IMR-90 (cell line): ENCODE measurements around the gene EGFL8. TPM values are rescaled to one million over a fixed set of nuclear protein-coding genes. Genes with fewer than 3 reads are reported as not detected.

Experiments used
- ATAC-seq: fragments of 200-7000 bp; cut with Tn5 transposase; 2 replicates; pipeline ENCODE4 v1.9.1; 2020; ENCODE audit warnings: low read depth, mild to moderate bottlenecking, moderate library complexity
- BruUV-seq: library from RNA; stranded (reverse); fragments of 400-500 nt; replicated peaks from 2 replicates; lab custom pipeline; 2021; lab: Mats Ljungman, UMichigan
- CTCF ChIA-PET: fragments of 300-600 bp; formaldehyde crosslinking; extraction: SDS; loops from one replicate; lab custom pipeline; 2021; ENCODE audit warnings: antibody characterized with exemption; lab: Yijun Ruan, JAX
- POLR2A ChIA-PET: fragments of 300-600 bp; sonication (Branson Sonifier 250); formaldehyde crosslinking; loops from one replicate; lab custom pipeline; 2022; ENCODE audit warnings: antibody characterized with exemption; ENCODE audit not compliant: unreplicated experiment; lab: Charles Lee
- DNase-seq: peaks from one replicate; pipeline ENCODE4 v3.0.0; 2013
- H2AFZ ChIP-seq: replicated peaks from 2 replicates; pipeline ENCODE3; 2013; ENCODE audit warnings: low read length, mild to moderate bottlenecking; ENCODE audit not compliant: poor library complexity
- H2AK5ac ChIP-seq: 2 replicates; pipeline ENCODE4 v1.6.1; 2013; ENCODE audit warnings: low read depth, low read length, inconsistent platforms
- H2AK9ac ChIP-seq: replicated peaks from 2 replicates; pipeline ENCODE3; 2013; ENCODE audit warnings: mild to moderate bottlenecking, low read depth, low read length, moderate library complexity; ENCODE audit not compliant: poor library complexity
- H2BK120ac ChIP-seq: 2 replicates; pipeline ENCODE4 v1.6.1; 2013; ENCODE audit warnings: low read depth, low read length, inconsistent platforms
- H2BK15ac ChIP-seq: 3 replicates; pipeline ENCODE4 v1.6.1; 2013; ENCODE audit warnings: low read depth, low read length, inconsistent platforms
- H2BK20ac ChIP-seq: 2 replicates; pipeline ENCODE4 v1.6.1; 2013; ENCODE audit warnings: low read depth, mild to moderate bottlenecking, inconsistent platforms, low read length, moderate library complexity
- H2BK5ac ChIP-seq: 2 replicates; pipeline ENCODE4 v1.6.1; 2013; ENCODE audit warnings: mild to moderate bottlenecking, low read depth, low read length, inconsistent platforms; ENCODE audit not compliant: poor library complexity, severe bottlenecking
- H3K14ac ChIP-seq: replicated peaks from 2 replicates; pipeline ENCODE4 v1.6.1; 2013; ENCODE audit warnings: low read depth, low read length, inconsistent platforms
- H3K18ac ChIP-seq: 2 replicates; pipeline ENCODE4 v1.6.1; 2013; ENCODE audit warnings: low read depth, low read length, control low read depth
- H3K23ac ChIP-seq: 2 replicates; pipeline ENCODE4 v1.6.1; 2013; ENCODE audit warnings: low read depth, low read length, inconsistent platforms
- H3K27ac ChIP-seq: 2 replicates; pipeline ENCODE4 v1.5.1; 2013; ENCODE audit warnings: mild to moderate bottlenecking, control low read depth, low read length; ENCODE audit not compliant: insufficient read depth
- H3K27me3 ChIP-seq: 2 replicates; pipeline ENCODE4 v1.6.1; 2013; ENCODE audit warnings: low read length; ENCODE audit not compliant: control insufficient read depth, insufficient read depth
- H3K36me3 ChIP-seq: 2 replicates; pipeline ENCODE4 v1.6.1; 2013; ENCODE audit warnings: low read length, mixed read lengths; ENCODE audit not compliant: control insufficient read depth, insufficient read depth
- H3K4ac ChIP-seq: 2 replicates; pipeline ENCODE4 v1.6.1; 2013; ENCODE audit warnings: low read depth, low read length, inconsistent platforms
- H3K4me1 ChIP-seq: 2 replicates; pipeline ENCODE4 v1.6.1; 2013; ENCODE audit warnings: low read length, mixed read lengths; ENCODE audit not compliant: control insufficient read depth, insufficient read depth
- H3K4me2 ChIP-seq: 2 replicates; pipeline ENCODE4 v1.6.1; 2013; ENCODE audit warnings: low read depth, mild to moderate bottlenecking, control low read depth, low read length, moderate library complexity
- H3K4me3 ChIP-seq: 2 replicates; pipeline ENCODE4 v1.5.1; 2013; ENCODE audit warnings: low read depth, mild to moderate bottlenecking, control low read depth, low read length, moderate library complexity; ENCODE audit not compliant: insufficient read depth
- H3K56ac ChIP-seq: 2 replicates; pipeline ENCODE4 v1.6.1; 2013; ENCODE audit warnings: low read length, inconsistent platforms; ENCODE audit not compliant: insufficient read depth; ENCODE audit errors: extremely low read depth
- H3K79me1 ChIP-seq, 2 experiments: 2 replicates each; pipeline ENCODE4 v1.6.1; 2013; ENCODE audit warnings: low read length in 2 of 2, inconsistent platforms in 1 of 2, low read depth in 1 of 2
- H3K9ac ChIP-seq: 2 replicates; pipeline ENCODE4 v1.6.1; 2013; ENCODE audit warnings: low read depth, low read length, control low read depth
- H3K9me1 ChIP-seq: 2 replicates; pipeline ENCODE4 v1.6.1; 2013; ENCODE audit warnings: low read length, inconsistent platforms; ENCODE audit not compliant: insufficient read depth
- H3K9me3 ChIP-seq: 2 replicates; pipeline ENCODE4 v1.6.1; 2013; ENCODE audit warnings: low read length; ENCODE audit not compliant: control insufficient read depth, insufficient read depth
- H4K20me1 ChIP-seq: 2 replicates; pipeline ENCODE4 v1.6.1; 2013; ENCODE audit warnings: low read length, inconsistent platforms; ENCODE audit not compliant: insufficient read depth
- H4K5ac ChIP-seq: 2 replicates; pipeline ENCODE4 v1.6.1; 2013; ENCODE audit warnings: mild to moderate bottlenecking, low read depth, low read length, control low read depth
- H4K8ac ChIP-seq, 2 experiments: 2 replicates each; pipeline ENCODE4 v1.6.1; 2013; ENCODE audit warnings: low read depth in 2 of 2, low read length in 2 of 2, control low read depth in 1 of 2, inconsistent platforms in 1 of 2
- H4K91ac ChIP-seq: 2 replicates; pipeline ENCODE4 v1.6.1; 2013; ENCODE audit warnings: low read depth, low read length, inconsistent platforms; ENCODE audit not compliant: insufficient read depth
- BHLHE40 ChIP-seq: fragments of 150-350 bp; IDR thresholded peaks from 2 replicates; pipeline ENCODE4 v1.6.1; 2016; ENCODE audit warnings: mild to moderate bottlenecking, low read depth, low read length
- CEBPB ChIP-seq: IDR thresholded peaks from 2 replicates; pipeline ENCODE4 v1.6.1; 2012; ENCODE audit warnings: low read depth, low read length, improper control_type of control experiment
- CTCF ChIP-seq: conservative IDR thresholded peaks from 2 replicates; pipeline ENCODE4 v1.5.1; 2012; ENCODE audit warnings: mild to moderate bottlenecking, low read depth, low read length, improper control_type of control experiment
- ELK1 ChIP-seq: fragments of 150-350 bp; IDR thresholded peaks from 2 replicates; pipeline ENCODE4 v1.6.1; 2016; ENCODE audit warnings: low read depth, mild to moderate bottlenecking, low read length, moderate library complexity, borderline replicate concordance
- FOS ChIP-seq: fragments of 150-350 bp; IDR thresholded peaks from 2 replicates; pipeline ENCODE4 v1.6.1; 2016; ENCODE audit warnings: low read depth, low read length
- MXI1 ChIP-seq: IDR thresholded peaks from 2 replicates; pipeline ENCODE4 v1.6.1; 2012; ENCODE audit warnings: low read depth, mild to moderate bottlenecking, low read length, moderate library complexity, borderline replicate concordance
- NFE2L2 ChIP-seq: fragments of 150-350 bp; IDR thresholded peaks from 2 replicates; pipeline ENCODE4 v1.6.1; 2016; ENCODE audit warnings: low read depth, mild to moderate bottlenecking, low read length
- POLR2A ChIP-seq: IDR thresholded peaks from 2 replicates; pipeline ENCODE4 v1.6.1; 2012; ENCODE audit warnings: mild to moderate bottlenecking, low read depth, low read length
- RCOR1 ChIP-seq: IDR thresholded peaks from 2 replicates; pipeline ENCODE4 v1.6.1; 2012; ENCODE audit warnings: mild to moderate bottlenecking, low read length, improper control_type of control experiment; ENCODE audit not compliant: insufficient replicate concordance
- RFX5 ChIP-seq: IDR thresholded peaks from 2 replicates; pipeline ENCODE4 v1.8.0; 2012; ENCODE audit warnings: low read depth, mild to moderate bottlenecking, low read length, moderate library complexity
- SMC3 ChIP-seq: fragments of 150-350 bp; IDR thresholded peaks from 2 replicates; pipeline ENCODE4 v1.6.1; 2016; ENCODE audit warnings: low read depth, mild to moderate bottlenecking, antibody characterized with exemption, low read length, moderate library complexity
- USF2 ChIP-seq: fragments of 150-350 bp; IDR thresholded peaks from 2 replicates; pipeline ENCODE4 v1.6.1; 2017; ENCODE audit warnings: mild to moderate bottlenecking, antibody characterized with exemption, low read length, low read depth
- WGBS, 2 experiments: methylation state at CpG; one replicate each; pipeline versions ENCODE4 v1.1.5 to v1.1.7; 2013; ENCODE audit warnings: missing lambda C conversion rate in 2 of 2; ENCODE audit not compliant: insufficient read length in 1 of 2; ENCODE audit errors: extremely low coverage in 2 of 2; 5-methylcytosine and 5-hydroxymethylcytosine counted together
- dilution Hi-C: fragments of 300-500 bp; cut with HindIII; formaldehyde crosslinking; loops from one replicate; pipeline ENCODE4 v1.14.3; 2018; ENCODE audit warnings: low sequenced_read_pairs; ENCODE audit not compliant: unreplicated experiment
- in situ Hi-C: fragments of 300-500 bp; cut with MboI; formaldehyde crosslinking; loops from 3 replicates; pipeline ENCODE4 v1.14.3; 2019; ENCODE audit warnings: low sequenced_read_pairs, inconsistent platforms, mixed read lengths
- intact Hi-C: fragments of 100-400 bp; cut with micrococcal nuclease; formaldehyde crosslinking; loops from 2 replicates; pipeline ENCODE4 v1.10.0; 2022
- polyA plus RNA-seq, 3 experiments: library from polyadenylated mRNA; depleted of rRNA; stranded (reverse); fragments of >200 nt; gene quantifications; 2 replicates each; pipeline ENCODE4 v1.2.3, GENCODE V29; 2012; ENCODE audit warnings: low replicate concordance in 1 of 3
- total RNA-seq: library from RNA; depleted of rRNA; stranded (reverse); fragments of >200 nt; gene quantifications from 2 replicates; pipeline ENCODE4 v1.2.3, GENCODE V29; 2012

EGFL8 gene
- total and polyA plus RNA-seq, 2 of the 4 experiments (the other 2 are of a cell fraction): 0.18 to 4.7 TPM

- WGBS, 2 experiments: no CpG with 5 or more reads among the region's 6 CpGs
- intact Hi-C loops: no loop called here
- ChIA-PET CTCF (no interaction called here), POLR2A (interaction anchor here (1.0 kb wide), 1 partner anchor 9 kb away, joined by 3 read pairs; no protein-coding TSS in a partner anchor)
- no peak overlapping the region for H2BK120ac ChIP-seq
- H3K9ac ChIP-seq: no peak overlapping the region
- peaks cover 5 to 26% of the 10 kb centered on the region in 2 experiments; a peak in 3 of 4 replicates for H3K79me1 ChIP-seq
- no peak overlapping the region for H3K56ac ChIP-seq
- no peak overlapping the region for H4K8ac ChIP-seq
- no peak overlapping the region for H2AK5ac ChIP-seq
- no peaks in the 10 kb centered on the region for H3K9me3 ChIP-seq
- H2BK15ac ChIP-seq: no peak overlapping the region
- H2AFZ ChIP-seq: no peak overlapping the region
- in situ Hi-C loops: no loop called here
- H2BK5ac ChIP-seq: no peak overlapping the region
- H4K20me1 ChIP-seq: no peaks in the 10 kb centered on the region
- no peaks in the 10 kb centered on the region for H3K27me3 ChIP-seq
- no peak overlapping the region for H3K4ac ChIP-seq
- no TSS peak for BruUV-seq
- no peak for DNase-seq
- H3K4me3 ChIP-seq: no peak overlapping the region
- no peak overlapping the region for H2BK20ac ChIP-seq
- TF ChIP-seq MXI1 (no peak), CTCF (no peak), CEBPB (no peak), SMC3 (no peak), USF2 (no peak), BHLHE40 (no peak), FOS (no peak), RFX5 (no peak), ELK1 (no peak), POLR2A (no peak), RCOR1 (no peak), NFE2L2 (no peak)
- H3K4me2 ChIP-seq: no peak overlapping the region
- no peak overlapping the region for H4K91ac ChIP-seq
- H3K4me1 ChIP-seq: peaks cover 3% of the 10 kb centered on the region; the same call in 1 of the 2 replicates
- ATAC-seq: no peak
- no peak overlapping the region for H3K18ac ChIP-seq
- H3K27ac ChIP-seq: no peak overlapping the region
- no peak overlapping the region for H2AK9ac ChIP-seq
- no peak overlapping the region for H3K23ac ChIP-seq
- dilution Hi-C loops: no loop called here
- peaks cover 13% of the 10 kb centered on the region for H3K9me1 ChIP-seq
- H3K36me3 ChIP-seq: peaks cover 56% of the 10 kb centered on the region
- H4K5ac ChIP-seq: no peak overlapping the region
- no peak overlapping the region for H3K14ac ChIP-seq
These were observed 3.4 kb downstream of the EGFL8 start for GRCh38 chr6:32167761-32168262.
